Activated T-cell treated with anti-CD3 and anti-CD28 coated beads, Interleukin-2, amount 50 U/mL, for 72 hours (primary cell): ENCODE measurements around the gene MYOF. TPM values are rescaled to one million over a fixed set of nuclear protein-coding genes. Genes with fewer than 3 reads are reported as not detected.

Experiments
- ATAC-seq, 2 donors: fragments of 150-1000 bp; cut with Tn5 transposase; replicated peaks in 1 of 2; 2 replicates each; pipeline ENCODE4 v1.10.0; 2021; ENCODE audit warnings: moderate library complexity in 2 of 2, mild to moderate bottlenecking in 1 of 2
- DNase-seq, 2 donors: peaks; one replicate each; pipeline ENCODE4 v3.0.0; 2021 to 2022; ENCODE audit warnings: mixed read lengths in 1 of 2
- H3K27ac Mint-ChIP-seq: one replicate; pipeline ENCODE4 v1.8.0; 2022; ENCODE audit warnings: mild to moderate bottlenecking, moderate library complexity, mixed read lengths
- H3K27me3 Mint-ChIP-seq: one replicate; pipeline ENCODE4 v1.8.0; 2022; ENCODE audit warnings: low read depth, mixed read lengths
- H3K36me3 Mint-ChIP-seq, 2 donors: one replicate each; pipeline ENCODE4 v1.8.0; 2022; ENCODE audit warnings: mixed read lengths in 2 of 2, mild to moderate bottlenecking in 1 of 2; ENCODE audit not compliant: insufficient read depth in 2 of 2
- H3K4me1 Mint-ChIP-seq: one replicate; pipeline ENCODE4 v1.8.0; 2022; ENCODE audit warnings: low read depth, mixed read lengths
- H3K4me3 Mint-ChIP-seq, 2 donors: one replicate each; pipeline ENCODE4 v1.8.0; 2022; ENCODE audit warnings: mild to moderate bottlenecking in 2 of 2, mixed read lengths in 2 of 2, moderate library complexity in 2 of 2
- H3K9me3 Mint-ChIP-seq, 2 donors: one replicate each; pipeline ENCODE4 v1.8.0; 2022; ENCODE audit warnings: mixed read lengths in 2 of 2
- total RNA-seq, 2 donors: library from RNA; stranded (reverse); gene quantifications; one replicate each; pipeline ENCODE4 v1.2.3, GENCODE V29; 2022

The MYOF gene
- total RNA-seq, 2 donors from 2014 or later: 32.3 to 32.4 TPM

DNA sequence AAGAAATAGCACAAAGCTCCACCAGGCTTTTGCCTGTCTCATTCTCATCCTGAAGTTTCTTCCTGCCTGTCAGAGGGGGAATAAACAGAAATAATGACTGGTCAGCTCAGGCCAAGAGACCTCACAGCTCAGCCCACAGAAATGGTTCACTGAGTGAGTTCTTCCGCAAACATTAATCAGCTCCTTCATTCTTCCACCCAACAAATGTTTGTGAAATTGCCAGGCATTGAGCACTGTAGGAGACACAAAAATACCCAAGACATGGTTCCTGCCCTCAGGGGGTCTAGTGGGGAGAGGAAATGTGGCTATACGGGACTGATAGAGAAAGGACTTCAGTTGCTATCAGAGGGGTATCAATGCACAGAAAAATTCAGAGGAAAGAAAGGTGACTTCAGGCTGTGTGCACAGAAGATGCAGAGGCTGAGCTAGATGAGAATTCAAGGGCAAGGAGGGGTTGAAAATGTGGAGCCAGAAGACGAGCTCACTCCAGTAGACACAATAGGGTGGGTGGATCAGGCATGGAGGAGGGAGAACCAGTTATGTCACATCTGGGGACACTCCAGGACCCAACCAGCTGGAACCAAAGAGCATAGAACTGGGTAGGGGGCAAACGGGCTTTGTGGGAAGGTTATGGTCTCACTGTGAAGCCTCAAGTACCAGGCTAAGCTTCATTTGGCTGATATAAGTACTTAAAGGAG is 20.9 kb downstream of the MYOF start:
- Mint-ChIP-seq H3K36me3 (peaks cover 6 to 15% of the 10 kb centered on the region in 2 donors), H3K4me3 (no peak overlapping the region), H3K27me3 (no peaks in the 10 kb centered on the region), H3K4me1 (peaks cover 30% of the 10 kb centered on the region), H3K9me3 (no peaks in the 10 kb centered on the region), H3K27ac (peak overlapping the region; percentile 26)
- ATAC-seq: no peak
- no peak for DNase-seq

GRCh38 chr10:93459466-93459865 is 22.7 kb downstream of the MYOF start:
- peaks cover 6 to 20% of the 10 kb centered on the region in 2 donors for H3K36me3 Mint-ChIP-seq
- DNase-seq (no peak), ATAC-seq (no peak)
- H3K4me3 Mint-ChIP-seq: no peak overlapping the region
- H3K27me3 Mint-ChIP-seq: no peaks in the 10 kb centered on the region
- H3K4me1 Mint-ChIP-seq: peaks cover 30% of the 10 kb centered on the region
- no peak overlapping the region for H3K27ac Mint-ChIP-seq
- H3K9me3 Mint-ChIP-seq: no peaks in the 10 kb centered on the region

GRCh38 chr10:93458821-93459257 is 23.3 kb downstream of the MYOF start:
- Mint-ChIP-seq H3K4me1 (peaks cover 30% of the 10 kb centered on the region), H3K27me3 (no peaks in the 10 kb centered on the region), H3K27ac (no peak overlapping the region), H3K4me3 (no peak overlapping the region), H3K9me3 (no peaks in the 10 kb centered on the region), H3K36me3 (peaks cover 6 to 20% of the 10 kb centered on the region in 2 donors)
- DNase-seq (no peak), ATAC-seq (peak; percentile 40 to 48)

DNA sequence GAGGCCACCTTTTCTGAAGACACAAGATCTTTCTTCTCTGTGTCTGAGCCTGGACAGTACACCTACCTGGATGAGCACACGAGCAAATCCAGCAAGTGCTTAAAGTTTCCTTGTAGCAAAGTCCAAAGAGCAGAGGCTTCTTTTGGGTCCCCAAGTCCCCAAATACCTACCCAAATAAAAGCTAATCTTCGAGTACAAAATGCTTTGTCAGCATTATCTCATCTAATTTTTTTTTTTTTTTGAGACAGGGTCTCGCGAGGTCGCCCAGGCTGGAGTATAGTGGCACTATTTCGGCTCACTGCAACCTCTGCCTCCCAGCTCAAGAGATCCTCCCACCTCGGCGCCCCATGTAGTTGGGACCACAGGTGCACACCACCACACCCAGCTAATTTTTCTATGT is 24.6 kb downstream of the MYOF start:
- Mint-ChIP-seq H3K4me1 (peaks cover 23% of the 10 kb centered on the region), H3K9me3 (no peaks in the 10 kb centered on the region), H3K27me3 (no peaks in the 10 kb centered on the region), H3K4me3 (no peak overlapping the region), H3K27ac (no peak overlapping the region), H3K36me3 (peaks cover 6 to 20% of the 10 kb centered on the region in 2 donors)
- no peak for ATAC-seq
- DNase-seq: no peak

DNA sequence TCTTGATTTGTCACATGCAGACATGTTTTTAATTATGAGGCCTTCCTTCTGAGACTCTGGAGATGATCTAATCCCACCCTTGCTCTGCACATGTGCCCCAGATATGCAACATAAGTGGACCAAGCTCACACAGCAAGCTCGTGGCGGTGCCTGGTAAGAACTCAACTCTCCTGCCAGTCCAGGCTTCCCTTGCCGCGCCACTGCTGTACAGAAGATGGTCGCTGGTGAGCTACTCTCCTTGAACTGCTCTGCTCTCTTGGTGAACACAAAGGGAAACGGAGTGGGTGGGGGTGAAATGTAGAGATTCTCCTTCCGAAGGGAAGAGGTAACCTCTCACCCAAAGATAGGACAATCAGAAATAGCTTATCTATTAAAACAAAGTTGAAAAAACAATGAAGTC is 25.7 kb downstream of the MYOF start:
- H3K27me3 Mint-ChIP-seq: no peaks in the 10 kb centered on the region
- no peak for ATAC-seq
- peaks cover 6 to 21% of the 10 kb centered on the region in 2 donors for H3K36me3 Mint-ChIP-seq
- H3K27ac Mint-ChIP-seq: no peak overlapping the region
- no peaks in the 10 kb centered on the region for H3K9me3 Mint-ChIP-seq
- H3K4me1 Mint-ChIP-seq: peaks cover 24% of the 10 kb centered on the region
- no peak overlapping the region for H3K4me3 Mint-ChIP-seq
- DNase-seq: no peak

- H3K4me3 Mint-ChIP-seq: no peak overlapping the region
- H3K9me3 Mint-ChIP-seq: peaks cover 0 to 1% of the 10 kb centered on the region in 2 donors
- H3K4me1 Mint-ChIP-seq: peaks cover 19% of the 10 kb centered on the region
- H3K36me3 Mint-ChIP-seq: peaks cover 3 to 15% of the 10 kb centered on the region in 2 donors
- no peak overlapping the region for H3K27ac Mint-ChIP-seq
- no peak for ATAC-seq
- no peaks in the 10 kb centered on the region for H3K27me3 Mint-ChIP-seq
- DNase-seq: no peak
Measured at GRCh38 chr10:93454736-93455135, 27.4 kb downstream of the MYOF start.

DNA sequence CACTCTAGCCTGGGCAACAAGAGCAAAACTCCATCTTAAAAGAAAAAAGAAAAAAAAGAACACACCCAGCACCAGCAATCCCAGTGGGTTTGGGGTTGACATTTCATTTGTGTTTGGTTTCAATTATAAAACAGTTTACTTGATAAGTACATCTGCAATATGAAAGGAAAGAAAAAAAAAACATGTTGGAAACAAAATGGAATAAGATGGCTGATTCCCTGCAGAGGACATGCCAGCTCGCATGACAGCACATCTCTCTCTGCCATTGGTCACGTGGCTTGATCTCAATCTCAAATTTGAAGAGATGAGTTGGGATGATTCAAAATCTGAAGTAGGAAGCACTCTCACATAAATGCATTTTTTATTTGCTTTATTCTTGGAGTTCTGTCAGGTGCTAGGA is 28.0 kb downstream of the MYOF start:
- Mint-ChIP-seq H3K27ac (no peak overlapping the region), H3K4me3 (no peak overlapping the region), H3K36me3 (peaks cover 2 to 13% of the 10 kb centered on the region in 2 donors), H3K4me1 (peaks cover 17% of the 10 kb centered on the region), H3K9me3 (peaks cover 0 to 1% of the 10 kb centered on the region in 2 donors), H3K27me3 (no peaks in the 10 kb centered on the region)
- ATAC-seq (no peak), DNase-seq (no peak)

DNA sequence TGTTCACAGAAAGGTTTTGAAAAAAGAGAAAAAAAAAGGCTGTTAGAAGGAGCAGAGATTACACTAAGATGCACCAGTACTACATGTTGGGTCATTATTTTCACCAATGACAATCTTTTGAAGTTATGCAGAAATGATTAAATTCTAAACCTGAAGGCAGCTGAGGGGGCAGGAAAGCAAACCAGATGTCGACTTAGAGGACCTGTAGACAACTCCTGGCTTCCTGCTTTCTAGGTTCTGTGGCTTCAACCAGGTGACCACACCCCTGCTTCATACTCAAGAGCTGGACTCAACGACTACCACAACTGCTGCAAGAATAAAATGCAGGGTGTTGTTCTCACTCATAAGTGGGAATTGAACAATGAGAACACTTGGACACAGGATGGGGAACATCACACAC is 30.0 kb downstream of the MYOF start:
- H3K4me1 Mint-ChIP-seq: peaks cover 12% of the 10 kb centered on the region
- peaks cover 0 to 1% of the 10 kb centered on the region in 2 donors for H3K9me3 Mint-ChIP-seq
- H3K27ac Mint-ChIP-seq: no peak overlapping the region
- DNase-seq (peak; percentile 3 to 36), ATAC-seq (peak; percentile 53 to 81)
- peaks cover 0 to 14% of the 10 kb centered on the region in 2 donors for H3K36me3 Mint-ChIP-seq
- H3K4me3 Mint-ChIP-seq: no peak overlapping the region
- H3K27me3 Mint-ChIP-seq: no peaks in the 10 kb centered on the region

DNA sequence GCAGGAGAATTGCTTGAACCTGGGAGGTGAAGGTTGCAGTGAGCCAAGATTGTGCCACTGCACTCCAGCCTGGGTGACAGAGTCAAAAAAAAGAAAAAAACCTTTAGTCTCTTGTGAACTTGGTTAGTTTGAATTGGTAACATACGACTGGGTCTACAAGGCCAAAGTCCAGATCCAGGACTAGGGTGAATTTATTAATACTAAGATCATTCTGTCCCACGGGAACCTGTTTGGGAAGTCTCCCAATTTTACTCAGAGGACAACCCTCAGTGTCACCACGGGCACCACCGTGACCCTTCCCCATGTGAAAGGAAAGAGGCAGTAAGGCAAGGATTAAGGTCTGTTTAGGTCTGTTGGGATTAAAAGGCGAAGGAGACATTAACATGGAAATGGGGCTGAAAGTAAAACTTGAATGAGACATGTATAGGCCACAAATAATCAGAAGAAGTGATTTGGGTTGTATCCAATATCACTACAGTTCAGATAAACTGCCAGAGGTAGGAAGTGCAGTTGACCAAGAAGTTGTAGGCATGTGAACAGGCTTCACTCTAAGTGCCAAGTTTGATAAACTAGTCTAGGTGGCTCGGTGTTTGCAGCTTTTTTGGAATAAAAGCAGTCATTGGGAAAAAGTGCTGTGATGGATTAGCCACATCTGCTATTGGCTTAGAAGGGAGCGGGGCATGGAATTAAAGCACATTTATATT is 30.7 kb downstream of the MYOF start:
- no peak overlapping the region for H3K4me3 Mint-ChIP-seq
- peaks cover 0 to 1% of the 10 kb centered on the region in 2 donors for H3K9me3 Mint-ChIP-seq
- DNase-seq: no peak
- H3K27ac Mint-ChIP-seq: no peak overlapping the region
- no peaks in the 10 kb centered on the region for H3K27me3 Mint-ChIP-seq
- no peak for ATAC-seq
- H3K36me3 Mint-ChIP-seq: peaks cover 0 to 11% of the 10 kb centered on the region in 2 donors
- H3K4me1 Mint-ChIP-seq: peaks cover 8% of the 10 kb centered on the region

GRCh38 chr10:93447970-93448369 is 34.2 kb downstream of the MYOF start:
- Mint-ChIP-seq H3K9me3 (peaks cover 0 to 1% of the 10 kb centered on the region in 2 donors), H3K27me3 (no peaks in the 10 kb centered on the region), H3K27ac (no peak overlapping the region), H3K36me3 (peaks cover 2 to 6% of the 10 kb centered on the region in 2 donors), H3K4me1 (peaks cover 8% of the 10 kb centered on the region), H3K4me3 (no peak overlapping the region)
- ATAC-seq: no peak
- DNase-seq: no peak

- Mint-ChIP-seq H3K4me1 (peaks cover 4% of the 10 kb centered on the region), H3K9me3 (peaks cover 0 to 1% of the 10 kb centered on the region in 2 donors), H3K4me3 (no peak overlapping the region), H3K27me3 (no peaks in the 10 kb centered on the region), H3K27ac (no peak overlapping the region), H3K36me3 (peaks cover 2 to 6% of the 10 kb centered on the region in 2 donors)
- DNase-seq: no peak
- no peak for ATAC-seq
Measured at GRCh38 chr10:93447019-93447418, 35.1 kb downstream of the MYOF start.

- no peaks in the 10 kb centered on the region for H3K9me3 Mint-ChIP-seq
- no peak for ATAC-seq
- H3K4me3 Mint-ChIP-seq: no peak overlapping the region
- H3K36me3 Mint-ChIP-seq: peaks cover 3 to 4% of the 10 kb centered on the region in 2 donors
- no peaks in the 10 kb centered on the region for H3K4me1 Mint-ChIP-seq
- no peak for DNase-seq
- H3K27ac Mint-ChIP-seq: no peak overlapping the region
- no peaks in the 10 kb centered on the region for H3K27me3 Mint-ChIP-seq
Measured at GRCh38 chr10:93445978-93446720, 36.0 kb downstream of the MYOF start.
